GM12874 (cell line): ENCODE data around the gene OR4D9.

Experiments
- TF ChIP-seq, protein P1 (sequence below): IDR thresholded peaks from 2 replicates; pipeline ENCODE4 v1.5.1; 2011; ENCODE audit warnings: low read depth, mild to moderate bottlenecking, control low read depth, low read length, moderate library complexity; ENCODE audit not compliant: insufficient read depth

OR4D9 gene

DNA sequence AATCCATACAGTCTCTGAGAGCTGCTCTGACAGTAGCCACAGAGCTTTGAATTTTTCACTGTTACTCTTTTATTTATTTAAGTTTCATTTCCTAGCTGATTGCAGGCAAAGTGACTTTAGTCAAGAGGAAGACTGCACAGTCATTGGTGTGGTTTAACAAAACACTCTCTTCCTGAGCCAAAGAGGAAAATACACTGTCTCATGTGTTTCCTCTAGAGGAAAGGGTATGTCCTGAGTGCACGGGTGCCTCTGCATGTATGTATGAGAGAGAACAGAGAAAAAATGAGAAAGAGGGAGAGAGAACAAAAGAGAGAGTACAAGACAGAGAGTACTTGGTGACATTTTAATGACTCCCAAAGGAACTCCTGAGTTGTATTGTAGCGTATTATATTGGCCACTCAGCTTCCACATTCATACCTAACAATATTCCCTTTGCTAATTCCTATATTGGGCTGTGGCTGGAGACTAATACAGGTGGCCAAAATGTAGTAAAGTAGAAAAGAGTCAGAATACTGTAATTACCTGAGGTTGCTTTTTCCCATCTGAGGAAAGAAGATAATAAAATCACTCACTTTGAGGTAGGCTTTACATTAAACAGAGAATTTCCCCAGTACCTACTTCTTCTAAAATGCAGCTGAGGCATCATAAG is at the start of gene OR4D9:
OR4D9 (plus strand) TSS at position 599 of the 649 bp plus-strand sequence. CDS start 3,374 bp downstream, outside the sequence.
- TF ChIP-seq, protein P1, sequence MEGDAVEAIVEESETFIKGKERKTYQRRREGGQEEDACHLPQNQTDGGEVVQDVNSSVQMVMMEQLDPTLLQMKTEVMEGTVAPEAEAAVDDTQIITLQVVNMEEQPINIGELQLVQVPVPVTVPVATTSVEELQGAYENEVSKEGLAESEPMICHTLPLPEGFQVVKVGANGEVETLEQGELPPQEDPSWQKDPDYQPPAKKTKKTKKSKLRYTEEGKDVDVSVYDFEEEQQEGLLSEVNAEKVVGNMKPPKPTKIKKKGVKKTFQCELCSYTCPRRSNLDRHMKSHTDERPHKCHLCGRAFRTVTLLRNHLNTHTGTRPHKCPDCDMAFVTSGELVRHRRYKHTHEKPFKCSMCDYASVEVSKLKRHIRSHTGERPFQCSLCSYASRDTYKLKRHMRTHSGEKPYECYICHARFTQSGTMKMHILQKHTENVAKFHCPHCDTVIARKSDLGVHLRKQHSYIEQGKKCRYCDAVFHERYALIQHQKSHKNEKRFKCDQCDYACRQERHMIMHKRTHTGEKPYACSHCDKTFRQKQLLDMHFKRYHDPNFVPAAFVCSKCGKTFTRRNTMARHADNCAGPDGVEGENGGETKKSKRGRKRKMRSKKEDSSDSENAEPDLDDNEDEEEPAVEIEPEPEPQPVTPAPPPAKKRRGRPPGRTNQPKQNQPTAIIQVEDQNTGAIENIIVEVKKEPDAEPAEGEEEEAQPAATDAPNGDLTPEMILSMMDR, result no peak

DNA sequence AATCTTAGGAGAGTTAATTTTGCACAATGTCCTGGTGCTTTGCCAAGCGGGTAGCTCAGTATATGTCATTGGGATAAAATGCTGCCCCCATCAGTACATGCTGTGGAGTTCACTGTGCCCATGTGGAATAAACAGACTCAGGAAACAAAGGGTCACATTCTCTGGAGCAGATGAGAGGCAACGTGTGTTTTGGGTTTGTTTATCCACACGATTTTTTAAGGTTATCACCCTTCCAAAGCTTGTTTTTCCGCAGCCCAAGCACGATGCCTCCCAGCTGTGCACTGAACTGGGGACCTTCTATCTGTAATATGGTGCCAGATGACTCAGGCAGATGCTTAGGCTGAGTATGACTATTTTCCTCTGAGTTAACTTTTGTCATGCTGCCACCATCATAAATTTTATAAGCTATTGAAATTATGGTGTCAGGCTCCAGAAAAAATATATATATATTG is 48.1 kb upstream of the OR4D9 start:
- TF ChIP-seq, protein P1, result no peak

DNA sequence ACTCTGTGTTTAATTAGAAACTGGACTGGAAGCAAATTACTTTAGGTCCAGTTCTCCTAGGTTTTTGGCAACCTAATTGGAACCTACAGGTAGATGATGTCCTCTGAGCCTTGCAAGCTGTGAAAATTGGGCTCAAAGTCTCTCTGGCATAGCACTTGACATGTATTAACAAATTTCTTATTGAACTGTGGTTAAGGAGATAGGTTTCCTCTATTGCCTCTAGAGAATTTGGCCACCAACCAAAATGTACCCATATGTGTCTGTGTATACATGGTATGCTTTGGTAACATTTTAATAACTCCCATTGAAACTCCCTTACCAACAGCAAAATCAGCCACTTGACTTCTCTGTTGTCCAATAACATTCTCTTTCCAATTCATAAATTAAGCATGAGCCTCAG is 38.3 kb upstream of the OR4D9 start, which contains the start of gene OR4D10:
OR4D10 (plus strand) TSS at position 301 of the 400 bp plus-strand sequence. CDS start 4,115 bp downstream, outside the sequence.
- TF ChIP-seq, protein P1, result no peak

DNA sequence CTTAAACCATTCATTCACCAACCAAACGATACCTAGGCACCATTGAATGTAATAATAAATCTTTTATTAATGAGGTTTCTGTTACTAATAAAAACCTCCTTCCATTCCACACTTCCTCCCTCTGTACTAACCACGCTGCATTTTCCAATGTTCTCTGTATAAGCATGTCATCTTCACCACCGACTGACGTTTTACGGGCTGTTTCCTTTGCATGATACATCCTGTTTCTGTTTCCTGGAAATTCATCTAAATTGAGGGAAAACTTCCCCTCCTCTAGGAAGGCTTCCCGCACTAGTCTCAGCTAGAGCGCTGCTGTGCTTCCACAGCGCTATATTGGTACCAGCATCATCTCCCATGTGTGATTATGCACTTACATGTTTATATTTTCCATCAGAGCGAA is 36.2 kb upstream of the OR4D9 start:
- TF ChIP-seq, protein P1, result no peak

DNA sequence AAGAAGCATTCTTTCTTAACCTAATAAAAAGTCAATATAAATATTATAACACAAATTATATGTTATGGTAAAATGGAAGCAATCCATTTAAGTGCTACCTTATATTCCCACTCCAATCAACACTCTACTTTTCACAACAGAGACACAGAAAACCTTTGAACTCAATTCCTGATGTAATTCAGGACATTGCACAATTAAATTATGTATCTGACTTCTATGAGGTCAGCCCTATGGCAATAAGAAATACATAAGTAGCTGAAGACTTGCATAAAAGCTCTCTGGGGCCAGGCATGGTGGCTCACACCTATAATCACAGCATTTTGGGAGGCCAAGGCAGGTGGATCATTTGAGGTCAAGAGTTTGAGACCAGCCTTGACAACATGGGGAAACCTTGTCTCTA is 31.4 kb upstream of the OR4D9 start:
- TF ChIP-seq, protein P1, result no peak

DNA sequence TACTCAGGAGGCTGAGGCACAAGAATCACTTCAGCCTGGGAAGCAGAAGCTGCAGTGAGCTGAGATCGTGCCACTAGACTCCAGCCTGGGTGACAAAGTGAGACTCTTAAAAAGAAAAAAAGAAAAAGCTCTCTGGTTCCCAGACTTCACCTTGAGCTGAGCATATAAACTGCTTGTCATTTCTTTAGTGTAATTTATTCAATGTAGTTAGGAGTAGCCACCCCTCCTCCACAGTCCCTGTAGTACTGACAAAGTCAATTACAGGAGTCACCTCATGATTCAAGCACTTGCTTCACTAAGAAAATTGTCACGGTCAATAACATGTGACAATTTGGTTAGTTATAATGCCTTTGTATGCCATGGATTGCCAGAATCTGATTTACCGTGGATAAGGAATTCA is 31.0 kb upstream of the OR4D9 start:
- TF ChIP-seq, protein P1, result no peak

DNA sequence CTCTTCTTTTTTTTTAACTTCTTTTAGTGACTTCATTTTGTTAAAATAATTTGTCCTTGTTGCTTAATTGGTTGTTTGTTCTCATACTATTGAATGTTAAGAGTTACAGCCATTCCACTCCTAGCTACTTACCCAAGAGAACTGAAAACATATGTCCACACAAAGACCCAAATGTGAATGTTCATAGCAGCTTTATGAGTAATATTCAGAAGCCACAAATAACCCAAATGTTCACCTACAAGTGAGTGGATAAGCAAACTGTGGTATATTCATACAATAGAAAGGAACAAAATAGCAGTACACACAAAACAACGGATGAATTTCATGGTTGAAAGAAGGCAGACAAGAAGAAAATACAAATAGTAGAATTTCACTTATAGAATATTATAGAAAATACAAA is 9.4 kb upstream of the OR4D9 start:
- TF ChIP-seq, protein P1, result no peak
